IMR-90 (cell line): ENCODE data around the gene PAQR9. TPM values are rescaled to one million over a fixed set of nuclear protein-coding genes. Genes with fewer than 3 reads are reported as not detected.

Experiments
- ATAC-seq: fragments of 200-7000 bp; cut with Tn5 transposase; 2 replicates; pipeline ENCODE4 v1.9.1; 2020; ENCODE audit warnings: low read depth, mild to moderate bottlenecking, moderate library complexity
- BruUV-seq: library from RNA; stranded (reverse); fragments of 400-500 nt; replicated peaks from 2 replicates; lab custom pipeline; 2021; lab: Mats Ljungman, UMichigan
- CTCF ChIA-PET: fragments of 300-600 bp; formaldehyde crosslinking; extraction: SDS; loops from one replicate; lab custom pipeline; 2021; ENCODE audit warnings: antibody characterized with exemption; lab: Yijun Ruan, JAX
- POLR2A ChIA-PET: fragments of 300-600 bp; sonication (Branson Sonifier 250); formaldehyde crosslinking; loops from one replicate; lab custom pipeline; 2022; ENCODE audit warnings: antibody characterized with exemption; ENCODE audit not compliant: unreplicated experiment; lab: Charles Lee
- DNase-seq: peaks from one replicate; pipeline ENCODE4 v3.0.0; 2013
- H2AFZ ChIP-seq: replicated peaks from 2 replicates; pipeline ENCODE3; 2013; ENCODE audit warnings: low read length, mild to moderate bottlenecking; ENCODE audit not compliant: poor library complexity
- H2AK5ac ChIP-seq: 2 replicates; pipeline ENCODE4 v1.6.1; 2013; ENCODE audit warnings: low read depth, low read length, inconsistent platforms
- H2AK9ac ChIP-seq: replicated peaks from 2 replicates; pipeline ENCODE3; 2013; ENCODE audit warnings: mild to moderate bottlenecking, low read depth, low read length, moderate library complexity; ENCODE audit not compliant: poor library complexity
- H2BK120ac ChIP-seq: 2 replicates; pipeline ENCODE4 v1.6.1; 2013; ENCODE audit warnings: low read depth, low read length, inconsistent platforms
- H2BK15ac ChIP-seq: 3 replicates; pipeline ENCODE4 v1.6.1; 2013; ENCODE audit warnings: low read depth, low read length, inconsistent platforms
- H2BK20ac ChIP-seq: 2 replicates; pipeline ENCODE4 v1.6.1; 2013; ENCODE audit warnings: low read depth, mild to moderate bottlenecking, inconsistent platforms, low read length, moderate library complexity
- H2BK5ac ChIP-seq: 2 replicates; pipeline ENCODE4 v1.6.1; 2013; ENCODE audit warnings: mild to moderate bottlenecking, low read depth, low read length, inconsistent platforms; ENCODE audit not compliant: poor library complexity, severe bottlenecking
- H3K14ac ChIP-seq: replicated peaks from 2 replicates; pipeline ENCODE4 v1.6.1; 2013; ENCODE audit warnings: low read depth, low read length, inconsistent platforms
- H3K18ac ChIP-seq: 2 replicates; pipeline ENCODE4 v1.6.1; 2013; ENCODE audit warnings: low read depth, low read length, control low read depth
- H3K23ac ChIP-seq: 2 replicates; pipeline ENCODE4 v1.6.1; 2013; ENCODE audit warnings: low read depth, low read length, inconsistent platforms
- H3K27ac ChIP-seq: 2 replicates; pipeline ENCODE4 v1.5.1; 2013; ENCODE audit warnings: mild to moderate bottlenecking, control low read depth, low read length; ENCODE audit not compliant: insufficient read depth
- H3K27me3 ChIP-seq: 2 replicates; pipeline ENCODE4 v1.6.1; 2013; ENCODE audit warnings: low read length; ENCODE audit not compliant: control insufficient read depth, insufficient read depth
- H3K36me3 ChIP-seq: 2 replicates; pipeline ENCODE4 v1.6.1; 2013; ENCODE audit warnings: low read length, mixed read lengths; ENCODE audit not compliant: control insufficient read depth, insufficient read depth
- H3K4ac ChIP-seq: 2 replicates; pipeline ENCODE4 v1.6.1; 2013; ENCODE audit warnings: low read depth, low read length, inconsistent platforms
- H3K4me1 ChIP-seq: 2 replicates; pipeline ENCODE4 v1.6.1; 2013; ENCODE audit warnings: low read length, mixed read lengths; ENCODE audit not compliant: control insufficient read depth, insufficient read depth
- H3K4me2 ChIP-seq: 2 replicates; pipeline ENCODE4 v1.6.1; 2013; ENCODE audit warnings: low read depth, mild to moderate bottlenecking, control low read depth, low read length, moderate library complexity
- H3K4me3 ChIP-seq: 2 replicates; pipeline ENCODE4 v1.5.1; 2013; ENCODE audit warnings: low read depth, mild to moderate bottlenecking, control low read depth, low read length, moderate library complexity; ENCODE audit not compliant: insufficient read depth
- H3K56ac ChIP-seq: 2 replicates; pipeline ENCODE4 v1.6.1; 2013; ENCODE audit warnings: low read length, inconsistent platforms; ENCODE audit not compliant: insufficient read depth; ENCODE audit errors: extremely low read depth
- H3K79me1 ChIP-seq, 2 experiments: 2 replicates each; pipeline ENCODE4 v1.6.1; 2013; ENCODE audit warnings: low read length in 2 of 2, inconsistent platforms in 1 of 2, low read depth in 1 of 2
- H3K9ac ChIP-seq: 2 replicates; pipeline ENCODE4 v1.6.1; 2013; ENCODE audit warnings: low read depth, low read length, control low read depth
- H3K9me1 ChIP-seq: 2 replicates; pipeline ENCODE4 v1.6.1; 2013; ENCODE audit warnings: low read length, inconsistent platforms; ENCODE audit not compliant: insufficient read depth
- H3K9me3 ChIP-seq: 2 replicates; pipeline ENCODE4 v1.6.1; 2013; ENCODE audit warnings: low read length; ENCODE audit not compliant: control insufficient read depth, insufficient read depth
- H4K20me1 ChIP-seq: 2 replicates; pipeline ENCODE4 v1.6.1; 2013; ENCODE audit warnings: low read length, inconsistent platforms; ENCODE audit not compliant: insufficient read depth
- H4K5ac ChIP-seq: 2 replicates; pipeline ENCODE4 v1.6.1; 2013; ENCODE audit warnings: mild to moderate bottlenecking, low read depth, low read length, control low read depth
- H4K8ac ChIP-seq, 2 experiments: 2 replicates each; pipeline ENCODE4 v1.6.1; 2013; ENCODE audit warnings: low read depth in 2 of 2, low read length in 2 of 2, control low read depth in 1 of 2, inconsistent platforms in 1 of 2
- H4K91ac ChIP-seq: 2 replicates; pipeline ENCODE4 v1.6.1; 2013; ENCODE audit warnings: low read depth, low read length, inconsistent platforms; ENCODE audit not compliant: insufficient read depth
- FOS ChIP-seq: fragments of 150-350 bp; IDR thresholded peaks from 2 replicates; pipeline ENCODE4 v1.6.1; 2016; ENCODE audit warnings: low read depth, low read length
- MAZ ChIP-seq: IDR thresholded peaks from 2 replicates; pipeline ENCODE4 v1.6.1; 2012; ENCODE audit warnings: low read depth, mild to moderate bottlenecking, low read length, improper control_type of control experiment, moderate library complexity, borderline replicate concordance
- MXI1 ChIP-seq: IDR thresholded peaks from 2 replicates; pipeline ENCODE4 v1.6.1; 2012; ENCODE audit warnings: low read depth, mild to moderate bottlenecking, low read length, moderate library complexity, borderline replicate concordance
- RFX5 ChIP-seq: IDR thresholded peaks from 2 replicates; pipeline ENCODE4 v1.8.0; 2012; ENCODE audit warnings: low read depth, mild to moderate bottlenecking, low read length, moderate library complexity
- SMC3 ChIP-seq: fragments of 150-350 bp; IDR thresholded peaks from 2 replicates; pipeline ENCODE4 v1.6.1; 2016; ENCODE audit warnings: low read depth, mild to moderate bottlenecking, antibody characterized with exemption, low read length, moderate library complexity
- USF2 ChIP-seq: fragments of 150-350 bp; IDR thresholded peaks from 2 replicates; pipeline ENCODE4 v1.6.1; 2017; ENCODE audit warnings: mild to moderate bottlenecking, antibody characterized with exemption, low read length, low read depth
- WGBS, 2 experiments: methylation state at CpG; one replicate each; pipeline versions ENCODE4 v1.1.5 to v1.1.7; 2013; ENCODE audit warnings: missing lambda C conversion rate in 2 of 2; ENCODE audit not compliant: insufficient read length in 1 of 2; ENCODE audit errors: extremely low coverage in 2 of 2; 5-methylcytosine and 5-hydroxymethylcytosine counted together
- dilution Hi-C: fragments of 300-500 bp; cut with HindIII; formaldehyde crosslinking; loops from one replicate; pipeline ENCODE4 v1.14.3; 2018; ENCODE audit warnings: low sequenced_read_pairs; ENCODE audit not compliant: unreplicated experiment
- in situ Hi-C: fragments of 300-500 bp; cut with MboI; formaldehyde crosslinking; loops from 3 replicates; pipeline ENCODE4 v1.14.3; 2019; ENCODE audit warnings: low sequenced_read_pairs, inconsistent platforms, mixed read lengths
- intact Hi-C: fragments of 100-400 bp; cut with micrococcal nuclease; formaldehyde crosslinking; loops from 2 replicates; pipeline ENCODE4 v1.10.0; 2022
- polyA plus RNA-seq, 3 experiments: library from polyadenylated mRNA; depleted of rRNA; stranded (reverse); fragments of >200 nt; gene quantifications; 2 replicates each; pipeline ENCODE4 v1.2.3, GENCODE V29; 2012; ENCODE audit warnings: low replicate concordance in 1 of 3
- total RNA-seq: library from RNA; depleted of rRNA; stranded (reverse); fragments of >200 nt; gene quantifications from 2 replicates; pipeline ENCODE4 v1.2.3, GENCODE V29; 2012

The PAQR9 gene
- total and polyA plus RNA-seq, 2 of the 4 experiments (the other 2 are of a cell fraction): 0.05 TPM; not detected in 1

GRCh38 chr3:142940472-142940871 is 23.0 kb downstream of the PAQR9 start:
- no peak for ATAC-seq
- no peak overlapping the region for H2BK20ac ChIP-seq
- no peak overlapping the region for H3K4ac ChIP-seq
- CTCF ChIA-PET: no interaction called here
- POLR2A ChIA-PET: no interaction called here
- H3K27ac ChIP-seq: no peak overlapping the region
- H3K56ac ChIP-seq: no peak overlapping the region
- H3K9me1 ChIP-seq: no peaks in the 10 kb centered on the region
- no peak overlapping the region for H3K4me2 ChIP-seq
- no CpG with 5 or more reads among the region's 4 CpGs for WGBS, 2 experiments
- TF ChIP-seq RFX5 (no peak), MXI1 (no peak), MAZ (no peak), USF2 (no peak), FOS (no peak), SMC3 (no peak)
- no peak overlapping the region for H2BK15ac ChIP-seq
- no peaks in the 10 kb centered on the region for H3K36me3 ChIP-seq
- dilution Hi-C loops (no loop called here), intact Hi-C loops (loop anchor here (10.0 kb wide), 1 partner anchor 1314 kb away; no protein-coding TSS in a partner anchor), in situ Hi-C loops (no loop called here)
- H3K23ac ChIP-seq: no peak overlapping the region
- H3K4me1 ChIP-seq: no peaks in the 10 kb centered on the region
- H2BK120ac ChIP-seq: no peak overlapping the region
- no peak overlapping the region for H3K9ac ChIP-seq
- H3K79me1 ChIP-seq: no peaks in the 10 kb centered on the region
- H2AK9ac ChIP-seq: no peak overlapping the region
- no peaks in the 10 kb centered on the region for H4K20me1 ChIP-seq
- no peak overlapping the region for H2AFZ ChIP-seq
- H4K8ac ChIP-seq: no peak overlapping the region
- DNase-seq: no peak
- no TSS peak for BruUV-seq
- H4K5ac ChIP-seq: no peak overlapping the region
- H3K4me3 ChIP-seq: no peak overlapping the region
- no peak overlapping the region for H2AK5ac ChIP-seq
- H2BK5ac ChIP-seq: no peak overlapping the region
- H3K14ac ChIP-seq: no peak overlapping the region
- H3K9me3 ChIP-seq: no peaks in the 10 kb centered on the region
- H4K91ac ChIP-seq: no peak overlapping the region
- H3K27me3 ChIP-seq: peaks cover 9% of the 10 kb centered on the region
- H3K18ac ChIP-seq: no peak overlapping the region
